Skeletal muscle cell (primary cell): ENCODE data around the gene GNPTAB.
"Not testable (repeated sequence)": the region's sequence is repeated elsewhere in the genome, so short reads cannot be mapped to it uniquely, and the experiment has no call there.

Experiments
- DNase-seq: peaks from one replicate; pipeline ENCODE4 v3.0.0-alpha.2; 2010; ENCODE audit warnings: low read depth
- H3K4me3 ChIP-seq: 2 replicates; pipeline ENCODE4 v1.5.1; 2011; ENCODE audit warnings: low read depth, mild to moderate bottlenecking, control low read depth, low read length, moderate library complexity

Gene GNPTAB

GRCh38 chr12:101746196-101746595 lies 84.6 kb downstream of the GNPTAB start:
- no peak for DNase-seq

GRCh38 chr12:101745481-101745880 lies 85.3 kb downstream of the GNPTAB start:
- DNase-seq = no peak
- H3K4me3 ChIP-seq = no peak overlapping the region

More at GRCh38 chr12:101746196-101746595, 84.6 kb downstream of the GNPTAB start:
- H3K4me3 ChIP-seq = no peak overlapping the region

GRCh38 chr12:101743724-101744472 lies 86.9 kb downstream of the GNPTAB start:
- DNase-seq = no peak
- no peak overlapping the region for H3K4me3 ChIP-seq

- DNase-seq = no peak
- no peak overlapping the region for H3K4me3 ChIP-seq
Measured at GRCh38 chr12:101743242-101743641, 87.5 kb downstream of the GNPTAB start.

DNA sequence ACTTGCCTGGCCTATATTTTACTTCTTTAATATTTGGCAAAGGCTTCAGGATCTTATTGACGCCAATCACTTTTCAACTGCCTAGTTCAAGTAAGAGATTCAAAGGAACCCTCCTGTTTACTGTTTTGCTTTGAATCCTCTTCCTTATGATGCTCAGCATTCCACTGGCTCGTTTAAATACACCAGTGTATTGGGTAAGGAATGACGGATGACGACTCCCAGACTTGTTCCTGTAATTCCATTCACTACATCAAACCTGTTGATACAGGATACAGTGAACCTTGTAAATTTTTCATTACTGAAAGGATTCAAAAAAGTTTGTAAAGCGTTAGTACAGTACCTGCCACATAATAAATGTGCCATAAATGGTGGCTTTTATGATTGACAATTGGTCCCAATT lies 89.8 kb downstream of the GNPTAB start:
- DNase-seq = no peak

DNA sequence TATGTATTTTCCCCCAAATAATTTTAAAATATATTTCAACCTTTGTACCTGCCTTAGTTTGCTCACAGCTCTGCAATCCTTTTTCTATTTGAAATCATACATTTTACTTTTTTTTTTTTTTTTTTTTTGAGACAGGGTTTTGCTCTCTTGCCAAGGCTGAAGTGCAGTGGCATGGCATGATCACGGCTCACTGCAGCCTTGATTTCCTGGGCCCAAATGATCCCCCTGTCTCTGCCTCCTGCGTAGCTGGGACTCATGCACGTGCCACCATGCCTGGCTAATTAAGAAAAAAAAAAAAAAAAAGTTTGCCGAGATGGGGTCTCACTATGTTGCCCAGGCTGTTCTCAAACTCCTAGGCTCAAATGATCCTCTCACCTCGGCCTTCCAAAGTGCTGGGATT lies 90.2 kb downstream of the GNPTAB start:
- no peak overlapping the region for H3K4me3 ChIP-seq
- no peak for DNase-seq

More for the DNA sequence above, 89.8 kb downstream of the GNPTAB start:
- H3K4me3 ChIP-seq = no peak overlapping the region

- DNase-seq = no peak
- no peak within 1 kb of the TSS for H3K4me3 ChIP-seq
Measured at GRCh38 chr12:101738920-101739665, 91.7 kb downstream of the GNPTAB start, which contains the start of gene SYCP3. TSS of gene SYCP3 (minus strand) at chr12:101739462. CDS start at chr12:101737935, 1,527 bp downstream.

GRCh38 chr12:101737476-101737875 lies 93.3 kb downstream of the GNPTAB start:
- H3K4me3 ChIP-seq = no peak overlapping the region
- DNase-seq = no peak

DNA sequence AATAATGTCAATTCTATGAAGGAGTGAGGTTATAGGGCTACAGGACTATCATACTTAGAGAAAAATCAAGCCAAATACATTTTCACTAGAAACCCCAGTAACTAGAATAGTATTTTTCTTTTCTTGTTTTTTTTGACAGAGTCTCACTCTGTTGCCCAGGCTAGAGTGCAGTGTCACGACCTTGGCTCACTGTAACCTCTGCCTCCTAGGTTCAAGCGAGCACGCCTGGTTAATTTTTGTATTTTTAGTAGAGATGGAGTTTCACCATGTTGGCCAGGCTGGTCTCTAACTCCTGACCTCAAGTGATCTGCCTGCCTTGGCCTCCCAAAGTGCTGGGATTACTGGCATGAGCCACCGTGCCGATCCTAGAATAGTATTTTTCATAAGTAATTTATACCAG lies 96.3 kb downstream of the GNPTAB start:
- not testable (repeated sequence) for H3K4me3 ChIP-seq

GRCh38 chr12:101733166-101733565 lies 97.6 kb downstream of the GNPTAB start:
- no peak overlapping the region for H3K4me3 ChIP-seq
- no peak for DNase-seq

More for the DNA sequence above, 96.3 kb downstream of the GNPTAB start:
- not testable (repeated sequence) for DNase-seq

DNA sequence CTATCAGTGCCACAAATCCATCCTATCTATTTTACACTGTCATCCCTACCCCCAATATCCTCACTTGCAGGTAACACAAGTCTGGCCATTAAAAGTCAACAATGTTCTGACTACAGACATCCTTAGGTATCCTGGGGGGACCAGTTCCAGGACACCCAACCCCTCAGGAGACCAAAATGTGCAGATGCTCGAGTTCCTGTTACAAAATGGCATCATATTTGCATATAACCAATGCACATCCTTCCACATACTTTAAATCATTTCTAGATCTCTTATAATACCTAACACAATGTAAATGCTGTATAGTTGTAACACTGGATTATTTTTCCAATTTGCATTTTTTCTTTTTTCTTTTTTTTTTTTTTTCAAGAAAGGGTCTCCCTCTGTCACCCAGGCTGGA lies 98.4 kb downstream of the GNPTAB start:
- no peak for DNase-seq
- H3K4me3 ChIP-seq = no peak overlapping the region

GRCh38 chr12:101729842-101730241 lies 100.9 kb downstream of the GNPTAB start:
- DNase-seq = no peak
- H3K4me3 ChIP-seq = no peak overlapping the region

DNA sequence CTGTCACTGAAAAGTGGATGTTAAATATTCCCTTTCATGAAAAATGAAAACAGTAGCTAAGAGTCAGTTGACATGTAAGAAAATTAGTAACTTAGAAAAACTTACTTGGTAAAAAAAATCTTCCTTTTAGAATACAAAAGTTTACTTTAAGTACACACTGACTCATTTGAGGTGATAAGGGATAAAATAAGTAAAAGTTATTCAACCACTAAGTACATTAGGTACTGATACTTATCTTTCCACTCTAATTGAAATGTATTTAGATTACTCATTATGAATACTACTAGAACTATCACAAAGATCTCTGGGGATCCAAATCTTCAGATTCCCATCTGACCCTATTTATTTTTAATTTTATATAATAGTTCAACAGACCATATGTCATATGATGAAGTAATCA lies 103.7 kb downstream of the GNPTAB start:
- DNase-seq = no peak
- H3K4me3 ChIP-seq = no peak overlapping the region

- DNase-seq = no peak
- H3K4me3 ChIP-seq = no peak overlapping the region
Measured at GRCh38 chr12:101722392-101722791, 108.4 kb downstream of the GNPTAB start.

DNA sequence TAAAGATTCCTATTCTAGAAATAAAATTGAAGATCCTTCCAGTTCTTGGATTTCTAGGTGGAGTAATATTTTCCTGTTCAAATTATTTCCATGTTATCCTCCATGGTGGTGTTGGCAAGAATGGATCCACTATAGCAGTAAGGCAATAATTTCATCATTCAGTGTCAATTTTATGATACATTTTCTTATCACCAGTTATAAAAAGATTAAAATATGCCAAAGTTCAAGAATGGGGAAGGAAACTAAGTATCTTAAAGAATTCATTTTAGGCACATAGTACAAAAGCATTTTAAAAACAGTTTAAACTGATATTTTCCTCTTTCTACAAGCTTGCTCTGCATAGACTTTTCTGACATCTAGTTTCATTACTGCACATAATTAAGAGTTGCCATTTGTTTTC lies 110.6 kb downstream of the GNPTAB start:
- H3K4me3 ChIP-seq = no peak overlapping the region

GRCh38 chr12:101719566-101719965 lies 111.2 kb downstream of the GNPTAB start:
- no peak overlapping the region for H3K4me3 ChIP-seq
- no peak for DNase-seq

More for the DNA sequence above, 110.6 kb downstream of the GNPTAB start:
- no peak for DNase-seq

DNA sequence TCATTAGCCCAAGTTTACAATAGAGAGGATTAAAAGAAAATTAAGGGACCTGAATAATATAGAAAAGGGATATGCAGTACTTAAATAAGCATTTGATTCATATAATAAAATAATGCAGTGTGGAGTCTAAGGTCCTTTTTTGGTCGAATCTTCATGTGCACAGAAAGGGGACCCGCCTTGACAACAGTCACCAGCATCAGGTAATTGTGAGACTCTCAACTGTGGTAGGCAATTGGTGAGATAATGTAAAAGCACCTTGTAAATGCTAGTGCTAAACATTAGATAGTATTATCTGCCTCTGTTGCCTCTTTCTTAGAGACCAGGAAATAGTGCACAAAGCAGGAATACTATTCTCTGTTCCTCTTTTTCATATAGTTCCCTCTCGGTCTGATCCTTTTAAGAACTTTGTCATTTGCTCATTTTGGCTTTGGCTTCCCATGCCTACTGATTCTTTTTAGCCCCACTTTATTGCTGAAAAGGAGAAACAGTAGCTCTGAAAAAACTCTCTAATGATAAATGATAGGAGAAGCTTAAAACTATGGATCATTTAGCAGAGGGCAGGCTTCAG lies 115.8 kb downstream of the GNPTAB start:
- no peak overlapping the region for H3K4me3 ChIP-seq
- no peak for DNase-seq

DNA sequence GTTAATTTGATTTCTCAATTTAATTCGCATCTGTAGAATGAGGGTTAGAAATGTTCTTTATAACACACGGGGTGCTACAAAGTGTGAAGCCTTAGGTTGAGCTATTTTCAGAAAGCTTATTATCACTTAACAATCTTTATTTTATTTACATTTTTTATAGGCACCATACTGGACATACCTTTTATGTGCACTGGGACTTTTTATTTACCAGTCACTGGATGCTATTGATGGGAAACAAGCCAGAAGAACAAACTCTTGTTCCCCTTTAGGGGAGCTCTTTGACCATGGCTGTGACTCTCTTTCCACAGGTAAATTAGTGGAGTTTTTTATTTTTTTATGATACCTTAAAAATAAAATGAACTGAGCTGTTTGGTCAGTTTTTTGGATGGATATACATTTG lies 116.8 kb downstream of the GNPTAB start:
- DNase-seq = no peak
- H3K4me3 ChIP-seq = no peak overlapping the region

- no peak overlapping the region for H3K4me3 ChIP-seq
- no peak for DNase-seq
Measured at GRCh38 chr12:101713059-101713682, 117.6 kb downstream of the GNPTAB start.

GRCh38 chr12:101710288-101710687 lies 120.5 kb downstream of the GNPTAB start:
- DNase-seq = no peak
- no peak overlapping the region for H3K4me3 ChIP-seq
